Measurements from ENCODE around the gene EPS8.

Gene EPS8

GRCh38 chr12:15693228-15693911, 95.8 kb downstream of the EPS8 start:
- CTCF ChIA-PET = interaction anchor here (1.3 to 1.4 kb wide), 3 partner anchors 19 to 24 kb away, joined by 3 to 4 read pairs (median 4); no protein-coding TSS in a partner anchor
- no peak for DNase-seq (ENCODE audit: extremely low spot score)
- POLR2A ChIA-PET = no interaction called here
- TF ChIP-seq CTCF (IDR thresholded peaks at IDR 0.05; ENCODE audit: control extremely low read depth, extremely low read depth, low read depth, missing control alignments) = no peak

GRCh38 chr12:15691388-15691787, 97.8 kb downstream of the EPS8 start:
- DNase-seq (ENCODE audit: extremely low spot score) = no peak
- CTCF ChIA-PET = no interaction called here
- TF ChIP-seq CTCF (IDR thresholded peaks at IDR 0.05; ENCODE audit: control extremely low read depth, extremely low read depth, low read depth, missing control alignments) = no peak
- POLR2A ChIA-PET = no interaction called here

- CTCF ChIA-PET = interaction anchor here (0.8 to 2.0 kb wide), 2 partner anchors 8 to 24 kb away, joined by 3 to 8 read pairs; no protein-coding TSS in a partner anchor
- DNase-seq (ENCODE audit: extremely low spot score) = no peak
- no peak for TF ChIP-seq CTCF (IDR thresholded peaks at IDR 0.05; ENCODE audit: control extremely low read depth, extremely low read depth, low read depth, missing control alignments)
- POLR2A ChIA-PET = no interaction called here
Observed at GRCh38 chr12:15690320-15690719, 98.9 kb downstream of the EPS8 start.

- DNase-seq (ENCODE audit: extremely low spot score) = no peak
- ChIA-PET CTCF (interaction anchor here (0.8 to 2.0 kb wide), 3 partner anchors 9 to 25 kb away, joined by 3 to 8 read pairs (median 3); no protein-coding TSS in a partner anchor), POLR2A (no interaction called here)
- TF ChIP-seq CTCF (IDR thresholded peaks at IDR 0.05; ENCODE audit: control extremely low read depth, extremely low read depth, low read depth, missing control alignments) = no peak
Observed at GRCh38 chr12:15689751-15690191, 99.4 kb downstream of the EPS8 start.

GRCh38 chr12:15688838-15689625, 100.2 kb downstream of the EPS8 start:
- TF ChIP-seq CTCF (IDR thresholded peaks at IDR 0.05; ENCODE audit: control extremely low read depth, extremely low read depth, low read depth, missing control alignments) = no peak
- no peak for DNase-seq (ENCODE audit: extremely low spot score)
- ChIA-PET CTCF (interaction anchor here (0.7 to 2.0 kb wide), 3 partner anchors 9 to 156 kb away, joined by 3 to 8 read pairs (median 3); no protein-coding TSS in a partner anchor), POLR2A (no interaction called here)

GRCh38 chr12:15688202-15688736, 100.9 kb downstream of the EPS8 start:
- DNase-seq (ENCODE audit: extremely low spot score) = no peak
- CTCF ChIA-PET = interaction anchor here (0.7 to 2.0 kb wide), 3 partner anchors 10 to 155 kb away, joined by 3 to 8 read pairs (median 3); no protein-coding TSS in a partner anchor
- POLR2A ChIA-PET = no interaction called here
- TF ChIP-seq CTCF (IDR thresholded peaks at IDR 0.05; ENCODE audit: control extremely low read depth, extremely low read depth, low read depth, missing control alignments) = no peak
